ENCODE results near the gene RPL10L. TPM values are rescaled to one million over a fixed set of nuclear protein-coding genes. Genes with fewer than 3 reads are reported as not detected.

Gene RPL10L
- not detected for total RNA-seq
- long read RNA-seq, result 0 reads

DNA sequence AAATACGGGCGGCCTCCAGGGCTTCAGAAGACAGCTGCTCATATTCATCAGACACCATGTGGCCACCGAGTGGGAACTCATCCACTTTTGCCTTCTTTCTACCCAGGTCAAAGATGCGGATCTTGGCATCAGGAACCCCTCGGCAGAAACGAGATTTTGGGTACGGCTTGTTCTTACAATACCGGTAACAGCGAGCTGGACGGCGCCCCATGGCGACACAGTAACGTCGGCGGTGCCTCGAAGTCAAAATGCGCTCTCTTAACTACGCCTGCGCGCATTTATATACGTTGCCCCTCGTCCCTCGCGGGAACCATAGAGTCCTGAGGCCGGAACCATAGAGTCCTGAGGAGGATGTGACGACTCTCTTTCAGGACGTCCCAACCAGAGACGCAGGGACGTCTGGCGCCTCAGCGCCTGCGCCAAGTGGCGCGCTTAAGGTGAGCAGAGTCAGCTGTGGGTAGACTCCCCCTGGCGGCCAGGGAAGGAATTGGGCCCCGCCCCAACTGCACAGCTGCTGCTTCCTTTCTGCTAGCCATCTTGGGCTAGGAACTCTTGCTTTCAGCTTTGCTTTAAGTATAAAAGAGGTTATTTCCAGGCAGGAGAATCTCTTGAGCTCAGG is at the start of gene RPL10L:
TSS of gene RPL10L (minus strand) at position 256 of the 619 bp plus-strand sequence. CDS start at position 211, 45 bp downstream.
- intact Hi-C loops (cut with DNase I), result no loop called here
- Histone ChIP-seq H3K27me3 (no peaks in the 10 kb centered on the region), H3K4me1 (no peaks in the 10 kb centered on the region), H3K36me3 (no peaks in the 10 kb centered on the region), H3K27ac (no peak within 1 kb of the TSS), H3K4me3 (no peak within 1 kb of the TSS), H3K9me3 (no peaks in the 10 kb centered on the region)
- DNase-seq (no peak), ATAC-seq (peak; percentile 27)
- TF ChIP-seq, protein P1, sequence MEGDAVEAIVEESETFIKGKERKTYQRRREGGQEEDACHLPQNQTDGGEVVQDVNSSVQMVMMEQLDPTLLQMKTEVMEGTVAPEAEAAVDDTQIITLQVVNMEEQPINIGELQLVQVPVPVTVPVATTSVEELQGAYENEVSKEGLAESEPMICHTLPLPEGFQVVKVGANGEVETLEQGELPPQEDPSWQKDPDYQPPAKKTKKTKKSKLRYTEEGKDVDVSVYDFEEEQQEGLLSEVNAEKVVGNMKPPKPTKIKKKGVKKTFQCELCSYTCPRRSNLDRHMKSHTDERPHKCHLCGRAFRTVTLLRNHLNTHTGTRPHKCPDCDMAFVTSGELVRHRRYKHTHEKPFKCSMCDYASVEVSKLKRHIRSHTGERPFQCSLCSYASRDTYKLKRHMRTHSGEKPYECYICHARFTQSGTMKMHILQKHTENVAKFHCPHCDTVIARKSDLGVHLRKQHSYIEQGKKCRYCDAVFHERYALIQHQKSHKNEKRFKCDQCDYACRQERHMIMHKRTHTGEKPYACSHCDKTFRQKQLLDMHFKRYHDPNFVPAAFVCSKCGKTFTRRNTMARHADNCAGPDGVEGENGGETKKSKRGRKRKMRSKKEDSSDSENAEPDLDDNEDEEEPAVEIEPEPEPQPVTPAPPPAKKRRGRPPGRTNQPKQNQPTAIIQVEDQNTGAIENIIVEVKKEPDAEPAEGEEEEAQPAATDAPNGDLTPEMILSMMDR (IDR thresholded peaks at IDR 0.05), result no peak

DNA sequence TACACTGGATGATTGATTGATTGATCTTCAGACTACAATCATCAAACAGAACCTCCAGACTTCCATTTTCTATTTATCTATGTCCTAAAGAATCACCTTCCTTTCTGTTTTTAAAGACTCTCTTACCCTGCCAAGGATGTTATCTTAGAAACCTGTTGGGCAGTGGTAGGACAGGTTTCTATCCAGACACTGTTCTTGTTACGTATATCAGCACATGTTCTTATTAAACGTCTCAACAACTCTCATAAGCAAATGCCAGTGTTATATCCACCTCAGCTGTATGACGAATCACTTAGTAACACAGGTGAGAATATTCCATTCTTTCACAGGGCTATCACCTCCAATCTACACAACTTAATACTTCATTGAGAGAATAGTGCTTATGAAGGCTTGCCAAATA is 40.2 kb upstream of the RPL10L start:
- TF ChIP-seq, protein P1 (IDR thresholded peaks at IDR 0.05), result no peak
- H3K4me1 ChIP-seq, result no peaks in the 10 kb centered on the region
- no peaks in the 10 kb centered on the region for H3K9me3 ChIP-seq
- no peaks in the 10 kb centered on the region for H3K27me3 ChIP-seq
- intact Hi-C loops (cut with DNase I), result no loop called here
- ATAC-seq, result no peak
- H3K36me3 ChIP-seq, result no peaks in the 10 kb centered on the region
- DNase-seq, result no peak
- H3K27ac ChIP-seq, result no peak overlapping the region
- H3K4me3 ChIP-seq, result no peak overlapping the region

DNA sequence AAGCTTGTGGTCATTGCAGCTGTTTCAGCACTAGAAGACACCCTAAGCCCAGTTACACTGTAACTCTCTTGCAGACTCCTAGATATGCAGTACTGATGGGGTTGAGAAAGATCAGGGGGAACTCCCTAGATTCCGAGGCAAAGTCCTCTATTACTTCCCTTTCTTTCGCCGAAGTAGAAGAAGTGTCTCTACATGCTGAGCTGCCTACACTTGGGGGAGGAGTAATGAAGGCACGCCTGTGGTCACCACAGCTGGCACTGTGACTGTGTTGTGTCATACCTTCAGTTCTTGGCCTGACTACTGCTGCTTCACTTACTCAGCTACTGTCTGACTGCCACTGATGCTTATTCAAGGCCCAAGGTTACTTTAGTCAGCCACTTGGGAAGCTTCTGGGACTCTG is 35.1 kb upstream of the RPL10L start:
- no peak for DNase-seq
- TF ChIP-seq, protein P1 (IDR thresholded peaks at IDR 0.05), result no peak

DNA sequence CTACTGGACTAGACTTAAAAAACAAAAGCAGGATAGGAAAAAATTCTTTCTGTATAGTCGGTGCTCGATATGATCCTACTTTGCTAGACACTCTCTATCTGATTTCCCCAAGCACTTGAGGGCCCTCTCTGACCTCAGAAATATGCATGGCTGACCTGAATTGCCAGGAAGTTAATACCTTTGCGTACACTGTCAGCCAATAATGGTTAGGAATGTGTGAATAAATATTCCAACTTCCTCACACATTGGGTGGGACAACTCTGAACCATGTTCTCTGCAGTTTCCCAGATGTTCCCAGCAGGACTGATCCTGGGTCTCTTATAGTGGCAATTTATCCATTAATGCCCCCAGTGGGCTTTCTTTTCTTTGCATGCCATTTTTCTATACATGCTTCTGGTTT is 20.5 kb upstream of the RPL10L start:
- Histone ChIP-seq H3K9me3 (no peaks in the 10 kb centered on the region), H3K27ac (no peak overlapping the region)
- intact Hi-C loops (cut with DNase I), result no loop called here

More for the DNA sequence above, 35.1 kb upstream of the RPL10L start:
- H3K4me3 ChIP-seq, result no peak overlapping the region
- ATAC-seq, result peak; percentile 84
- no peaks in the 10 kb centered on the region for H3K36me3 ChIP-seq
- peaks cover 11% of the 10 kb centered on the region for H3K9me3 ChIP-seq
- intact Hi-C loops (cut with DNase I), result no loop called here
- no peaks in the 10 kb centered on the region for H3K4me1 ChIP-seq
- H3K27ac ChIP-seq, result no peak overlapping the region
- no peaks in the 10 kb centered on the region for H3K27me3 ChIP-seq

DNA sequence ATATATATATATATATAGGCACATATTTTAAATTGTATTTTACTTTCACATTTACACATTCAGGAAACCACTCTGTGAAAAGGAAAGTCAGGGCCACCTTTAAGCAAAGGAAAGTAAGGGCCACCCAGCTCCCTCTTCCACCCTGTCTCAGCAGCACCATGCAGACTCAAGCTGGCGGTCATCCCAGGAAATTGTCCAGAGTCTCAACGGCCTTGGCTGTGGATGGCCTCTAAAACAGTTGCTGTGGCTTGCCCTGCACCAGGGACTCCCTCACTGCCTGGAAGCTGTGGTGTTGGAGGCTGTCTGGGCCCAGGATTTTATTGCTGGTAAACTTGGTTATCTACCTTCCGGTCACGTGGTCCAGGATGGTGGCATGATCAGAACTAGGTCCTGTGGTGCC is 11.8 kb upstream of the RPL10L start:
- Histone ChIP-seq H3K27ac (no peak overlapping the region), H3K27me3 (no peaks in the 10 kb centered on the region), H3K4me1 (no peaks in the 10 kb centered on the region), H3K9me3 (no peaks in the 10 kb centered on the region), H3K4me3 (no peak overlapping the region), H3K36me3 (no peaks in the 10 kb centered on the region)
- DNase-seq, result no peak
- TF ChIP-seq, protein P1 (IDR thresholded peaks at IDR 0.05), result no peak
- no peak for ATAC-seq
- intact Hi-C loops (cut with DNase I), result no loop called here

More for the DNA sequence above, 20.5 kb upstream of the RPL10L start:
- no peaks in the 10 kb centered on the region for H3K27me3 ChIP-seq
- DNase-seq (no peak), ATAC-seq (no peak)
- no peaks in the 10 kb centered on the region for H3K36me3 ChIP-seq
- TF ChIP-seq, protein P1 (IDR thresholded peaks at IDR 0.05), result no peak
- no peaks in the 10 kb centered on the region for H3K4me1 ChIP-seq
- no peak overlapping the region for H3K4me3 ChIP-seq

DNA sequence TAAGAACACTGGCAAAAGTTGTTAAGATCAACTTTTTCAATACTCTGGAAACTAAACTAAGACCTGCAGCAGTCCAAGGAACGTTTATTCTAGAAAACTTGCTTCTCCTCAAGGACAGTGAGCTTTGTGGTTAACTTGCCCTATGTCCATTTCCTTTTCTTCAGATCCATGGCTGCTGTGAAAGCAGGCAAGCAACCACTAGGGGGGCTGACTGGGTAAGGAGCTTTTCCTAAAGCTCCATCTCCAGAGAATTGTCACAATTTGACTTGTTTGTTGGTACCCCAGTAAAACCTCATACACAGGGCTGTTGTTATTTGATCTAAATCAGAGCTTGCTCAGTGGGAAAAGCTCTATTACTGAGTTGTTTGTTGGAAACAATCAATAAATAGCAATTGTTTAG is 10.1 kb upstream of the RPL10L start:
- TF ChIP-seq, protein P1 (IDR thresholded peaks at IDR 0.05), result no peak
- DNase-seq (no peak), ATAC-seq (no peak)
- Histone ChIP-seq H3K27me3 (no peaks in the 10 kb centered on the region), H3K9me3 (no peaks in the 10 kb centered on the region), H3K4me1 (no peaks in the 10 kb centered on the region), H3K4me3 (no peak overlapping the region), H3K36me3 (no peaks in the 10 kb centered on the region), H3K27ac (no peak overlapping the region)
- intact Hi-C loops (cut with DNase I), result no loop called here

Data from upper lobe of right lung (tissue), 1 donor.